GM18867 (cell line): Measurements from ENCODE around the gene CHST13.
"Not testable (repeated sequence)": the region's sequence is repeated elsewhere in the genome, so short reads cannot be mapped to it uniquely, and the experiment has no call there.

Experiments used
- ATAC-seq: cut with Tn5 transposase; IDR thresholded peaks from one replicate; pipeline ENCODE4 v1.9.1; 2021; ENCODE audit warnings: mild to moderate bottlenecking, moderate library complexity; ENCODE audit not compliant: unreplicated experiment

CHST13 gene

DNA sequence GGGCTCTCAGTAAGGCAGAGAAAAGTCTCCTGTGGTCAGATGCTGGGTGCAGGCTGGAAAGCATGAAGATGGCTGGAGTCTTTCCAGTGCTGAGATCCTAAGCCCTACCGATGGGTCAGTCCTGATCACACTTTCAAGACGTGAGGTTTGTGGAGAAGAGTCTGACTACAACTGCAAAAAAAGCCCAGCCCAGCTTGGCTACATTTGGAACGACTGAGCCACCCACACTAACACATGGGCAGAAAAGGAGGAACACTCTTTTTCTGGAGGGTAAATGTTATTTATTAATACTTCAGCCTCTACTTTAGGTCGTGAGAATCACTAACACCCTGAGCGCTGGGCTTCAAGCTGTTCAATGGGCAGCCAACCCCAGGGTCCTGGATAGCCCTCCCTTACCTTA lies 56.8 kb downstream of the CHST13 start:
- no peak for ATAC-seq

DNA sequence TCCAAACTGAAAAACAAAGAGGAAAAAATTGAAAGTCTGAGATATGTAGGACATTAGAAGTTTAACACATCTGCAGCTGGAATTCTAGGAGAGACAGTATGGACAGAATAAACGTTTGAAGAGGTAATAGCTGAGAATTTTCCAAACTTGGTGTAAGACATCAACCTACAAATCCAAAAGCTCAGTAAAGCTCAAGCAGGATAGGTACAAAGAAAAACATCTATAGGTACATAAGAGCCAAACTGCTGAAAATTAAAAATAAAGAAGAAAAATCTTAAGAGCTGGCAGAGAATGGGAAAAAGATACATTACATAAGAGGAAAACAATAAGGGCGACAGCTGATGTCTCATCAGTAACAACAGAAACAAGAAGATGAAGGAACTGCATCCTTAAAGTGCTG lies 57.6 kb downstream of the CHST13 start:
- ATAC-seq = no peak

DNA sequence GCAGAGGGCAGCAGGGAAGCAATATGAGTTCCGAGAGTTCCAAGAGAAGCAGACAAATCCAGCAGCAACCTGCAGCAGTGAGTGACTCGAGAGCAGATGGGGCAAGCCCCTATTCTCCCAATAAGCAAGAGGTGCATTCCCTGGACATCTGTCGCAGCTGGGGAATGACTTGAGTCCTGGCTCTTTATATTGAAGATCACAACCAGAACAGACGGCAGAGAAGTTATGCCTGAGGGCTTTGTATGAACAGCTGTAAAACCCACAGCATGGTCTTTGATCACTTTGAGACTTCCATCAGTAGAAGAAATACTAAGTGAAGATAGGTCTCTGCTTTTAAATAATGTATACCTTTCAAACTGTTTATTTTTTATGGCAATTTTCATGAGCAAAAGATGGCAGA lies 58.4 kb downstream of the CHST13 start:
- no peak for ATAC-seq

DNA sequence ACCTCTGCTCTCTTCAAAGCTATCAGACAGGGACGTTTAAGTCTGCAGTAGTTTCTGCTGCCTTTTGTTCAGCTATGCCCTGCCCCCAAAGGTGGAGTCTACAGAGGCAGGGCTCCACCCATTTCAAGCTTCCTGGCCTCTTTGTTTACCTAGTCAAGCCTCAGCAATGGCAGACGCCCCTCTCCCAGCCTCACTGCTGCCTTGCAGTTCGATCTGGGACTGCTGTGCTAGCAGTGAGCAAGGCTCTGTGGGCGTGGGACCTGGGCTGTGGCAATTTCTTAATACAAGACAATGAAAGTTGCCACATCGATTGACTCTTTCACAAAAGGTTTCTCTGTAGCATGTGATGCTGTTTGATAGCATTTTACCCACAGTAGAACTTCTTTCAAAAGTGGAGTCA lies 67.6 kb downstream of the CHST13 start:
- ATAC-seq = not testable (repeated sequence)
